ENCODE results near the gene CHRNG.

CHRNG gene

GRCh38 chr2:232581725-232582124 is 42.2 kb downstream of the CHRNG start:
- DNase-seq, result no peak

- DNase-seq, result no peak
Measured at GRCh38 chr2:232584238-232584637, 44.7 kb downstream of the CHRNG start.

GRCh38 chr2:232586943-232587505 is 47.5 kb downstream of the CHRNG start:
- DNase-seq, result no peak

- no peak for DNase-seq
Measured at GRCh38 chr2:232587512-232587911, 48.0 kb downstream of the CHRNG start.

GRCh38 chr2:232588031-232588430 is 48.5 kb downstream of the CHRNG start:
- DNase-seq, result no peak

GRCh38 chr2:232588680-232589585 is 49.4 kb downstream of the CHRNG start:
- no peak for DNase-seq

GRCh38 chr2:232592772-232593395 is 53.4 kb downstream of the CHRNG start:
- DNase-seq, result no peak

GRCh38 chr2:232593982-232594381 is 54.5 kb downstream of the CHRNG start:
- no peak for DNase-seq
